ENCODE data around the gene ESF1. TPM values are rescaled to one million over a fixed set of nuclear protein-coding genes. Genes with fewer than 3 reads are reported as not detected.

The ESF1 gene
- total RNA-seq, 1 donor: 13.8 TPM

GRCh38 chr20:13676682-13677081 is 108.0 kb downstream of the ESF1 start:
- DNase-seq (ENCODE audit: low read depth): no peak
- no peak for TF ChIP-seq CTCF (IDR thresholded peaks at IDR 0.05; ENCODE audit: insufficient read depth, low read depth, low read length)
- H3K4me3 ChIP-seq (ENCODE audit: low read depth, low read length): no peak overlapping the region

- no peak for TF ChIP-seq CTCF (IDR thresholded peaks at IDR 0.05; ENCODE audit: insufficient read depth, low read depth, low read length)
- no peak for DNase-seq (ENCODE audit: low read depth)
- no peak overlapping the region for H3K4me3 ChIP-seq (ENCODE audit: low read depth, low read length)
Observed at GRCh38 chr20:13672690-13673089, 112.0 kb downstream of the ESF1 start.

GRCh38 chr20:13671916-13672378 is 112.8 kb downstream of the ESF1 start:
- no peak for TF ChIP-seq CTCF (IDR thresholded peaks at IDR 0.05; ENCODE audit: insufficient read depth, low read depth, low read length)
- no peak for DNase-seq (ENCODE audit: low read depth)
- no peak overlapping the region for H3K4me3 ChIP-seq (ENCODE audit: low read depth, low read length)

- no peak for DNase-seq (ENCODE audit: low read depth)
- no peak for TF ChIP-seq CTCF (IDR thresholded peaks at IDR 0.05; ENCODE audit: insufficient read depth, low read depth, low read length)
Observed at GRCh38 chr20:13671512-13671911, 113.2 kb downstream of the ESF1 start.

GRCh38 chr20:13670160-13670559 is 114.6 kb downstream of the ESF1 start:
- no peak for TF ChIP-seq CTCF (IDR thresholded peaks at IDR 0.05; ENCODE audit: insufficient read depth, low read depth, low read length)

More at GRCh38 chr20:13671512-13671911, 113.2 kb downstream of the ESF1 start:
- no peak overlapping the region for H3K4me3 ChIP-seq (ENCODE audit: low read depth, low read length)

GRCh38 chr20:13665709-13666395 is 118.9 kb downstream of the ESF1 start:
- no peak for TF ChIP-seq CTCF (IDR thresholded peaks at IDR 0.05; ENCODE audit: insufficient read depth, low read depth, low read length)
- DNase-seq (ENCODE audit: low read depth): no peak
- H3K4me3 ChIP-seq (ENCODE audit: low read depth, low read length): no peak overlapping the region

More at GRCh38 chr20:13670160-13670559, 114.6 kb downstream of the ESF1 start:
- no peak overlapping the region for H3K4me3 ChIP-seq (ENCODE audit: low read depth, low read length)
- no peak for DNase-seq (ENCODE audit: low read depth)

Other genes with a start within 250 kb of the ESF1 start
- gene TASP1, start 146.0 kb downstream of the ESF1 start, total RNA-seq: 8.1 and 9.5 TPM in 2 replicates
- gene NDUFAF5, start 109 bp upstream of the ESF1 start, total RNA-seq: 16.0 and 22.9 TPM in 2 replicates
- not detected in 2 replicates for gene SEL1L2, start 205.7 kb upstream of the ESF1 start, total RNA-seq
- 1.6 and 1.7 TPM in 2 replicates for gene MACROD2, start 210.6 kb upstream of the ESF1 start, total RNA-seq

All from fibroblast of villous mesenchyme (primary cell).